ENCODE measurements around the gene FAM184B. TPM values are rescaled to one million over a fixed set of nuclear protein-coding genes. Genes with fewer than 3 reads are reported as not detected.

Gene FAM184B
- total RNA-seq, result not detected in 2 replicates

DNA sequence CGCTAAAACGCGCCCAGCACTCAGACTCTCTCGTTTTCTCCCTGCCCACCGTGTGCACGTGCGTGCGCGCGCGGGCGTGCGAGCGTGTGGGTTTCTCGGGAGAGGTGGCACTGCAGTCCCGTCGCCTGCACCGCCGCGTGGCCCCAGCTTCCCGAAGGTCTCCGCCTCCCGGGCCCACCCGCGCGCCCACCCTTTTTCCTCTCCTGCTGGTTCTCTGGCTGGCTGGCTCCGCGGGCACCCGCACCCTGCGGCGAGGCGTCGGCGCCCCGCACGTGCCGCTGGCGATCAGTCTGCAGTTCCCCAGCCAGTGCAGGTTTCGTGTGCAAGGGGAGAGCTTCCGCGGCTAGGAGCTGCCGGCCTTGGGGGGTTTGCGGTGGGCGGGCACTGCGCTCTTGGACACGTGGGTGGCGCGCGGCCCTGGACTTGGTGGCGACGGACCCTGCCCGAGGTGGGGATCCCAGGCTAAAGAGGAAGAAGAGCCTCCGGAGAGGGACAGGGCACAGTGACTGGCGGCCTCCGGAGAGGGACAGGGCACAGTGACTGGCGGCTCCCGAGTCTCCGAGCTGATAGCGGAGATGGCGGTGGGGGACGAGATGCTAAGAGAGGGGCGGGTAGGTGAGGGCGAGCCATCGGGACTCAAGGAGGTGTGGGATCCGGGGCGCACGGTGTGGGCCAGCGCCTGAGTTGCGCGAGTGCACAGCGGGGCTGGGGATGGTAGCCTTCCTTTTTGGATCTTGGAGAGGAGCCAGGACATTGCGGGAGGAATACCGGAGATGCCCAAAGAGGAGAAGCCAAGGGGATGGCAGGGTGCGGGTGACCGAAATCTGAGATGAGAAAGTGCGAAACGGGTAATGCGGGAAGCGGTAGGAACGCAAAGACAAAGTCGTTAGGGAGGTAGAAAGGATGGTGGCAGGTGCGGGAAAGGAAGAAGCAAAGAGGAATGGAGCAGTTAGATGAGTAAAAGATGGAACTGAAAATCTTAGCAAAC, at the start of gene FAM184B:
FAM184B (minus strand) TSS at position 322 of the 988 bp plus-strand sequence. CDS start 322 bp downstream, outside the sequence.

DNA sequence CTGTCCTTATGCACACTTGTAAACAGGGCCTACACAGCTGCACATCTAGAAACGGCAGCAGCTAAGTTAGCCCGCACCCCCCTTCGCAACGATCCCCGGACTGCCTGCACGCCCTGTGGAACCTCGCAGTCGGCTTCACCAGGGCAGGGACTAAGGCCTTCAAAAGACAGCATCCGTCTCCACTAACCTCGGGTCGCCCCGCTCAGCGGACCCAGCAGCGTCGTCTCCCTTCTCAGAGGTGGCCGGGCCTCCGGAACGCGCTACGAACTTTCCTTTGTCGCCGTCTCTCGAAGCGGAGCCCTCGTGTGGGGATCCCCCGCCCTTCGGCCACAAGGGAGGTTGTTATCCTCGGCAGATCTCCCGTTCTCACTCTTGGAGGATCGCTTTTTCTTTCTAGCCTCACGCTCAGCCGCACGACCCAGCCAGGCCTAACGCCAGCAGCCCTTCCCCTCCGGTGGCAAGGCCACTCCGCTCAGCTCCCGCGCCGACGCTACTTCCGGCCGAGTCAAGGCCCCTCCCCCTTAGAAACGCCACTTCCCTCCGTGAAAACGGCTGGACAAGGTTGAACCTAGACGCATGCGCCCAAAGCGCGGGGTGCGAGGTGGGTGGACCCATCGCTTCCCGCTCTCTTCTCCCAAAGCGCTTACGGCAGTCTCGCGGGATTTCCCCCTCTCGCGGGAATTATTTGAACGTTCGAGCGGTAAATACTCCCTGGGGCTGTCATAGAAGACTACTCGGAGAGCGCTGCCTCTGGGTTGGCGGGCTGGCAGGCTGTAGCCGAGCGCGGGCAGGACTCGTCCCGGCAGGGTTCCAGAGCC, 29.0 kb upstream of the FAM184B start, which contains the start of the genes DCAF16 and NCAPG:
DCAF16 (minus strand) TSS at position 498 of the 818 bp plus-strand sequence. CDS start 6,616 bp downstream, outside the sequence.
NCAPG (plus strand) TSS at position 720 of the 818 bp plus-strand sequence. CDS start 99 bp downstream, outside the sequence.

DNA sequence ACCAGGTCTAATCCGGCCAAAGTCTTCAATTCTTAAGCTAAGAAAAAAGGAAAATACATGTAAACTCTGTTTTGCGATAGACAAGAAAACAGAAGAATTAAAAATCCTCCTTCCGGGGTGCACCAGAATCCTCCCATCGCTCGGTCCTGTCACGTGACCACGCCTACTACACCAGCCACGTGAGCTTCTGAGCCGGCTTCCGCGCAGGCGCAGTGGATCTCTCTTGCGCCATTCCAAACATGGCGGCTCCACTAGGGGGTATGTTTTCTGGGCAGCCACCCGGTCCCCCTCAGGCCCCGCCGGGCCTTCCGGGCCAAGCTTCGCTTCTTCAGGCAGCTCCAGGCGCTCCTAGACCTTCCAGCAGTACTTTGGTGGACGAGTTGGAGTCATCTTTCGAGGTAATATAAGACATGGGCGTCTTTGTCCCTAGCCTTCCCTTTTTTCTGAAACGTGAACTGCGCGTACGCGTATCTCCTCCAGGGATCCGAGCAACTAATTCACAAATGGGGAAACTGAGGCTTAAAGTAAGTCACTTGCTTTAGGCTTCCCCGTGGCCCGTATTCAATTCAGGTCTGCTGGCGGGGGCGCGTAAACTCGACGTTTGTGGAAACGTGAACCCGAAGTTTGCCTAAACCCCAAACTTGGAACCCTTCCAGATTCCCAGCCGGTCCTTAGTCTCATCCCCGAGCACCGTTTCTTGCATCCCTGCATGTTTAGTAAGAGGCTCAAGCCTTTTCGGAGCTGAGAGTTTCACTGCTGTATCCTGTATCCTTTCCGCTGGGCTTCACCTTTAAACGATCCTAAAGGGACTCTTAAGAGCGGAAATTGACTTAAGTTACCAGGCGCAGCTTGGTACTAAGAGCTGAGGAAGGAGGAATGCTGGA, 166.8 kb downstream of the FAM184B start, which contains the start of gene MED28:
MED28 (plus strand) TSS at position 226 of the 884 bp plus-strand sequence; CDS start at position 240, 14 bp downstream.

Other genes starting within 250 kb of the FAM184B start
- 39.0 and 63.9 TPM in 2 replicates for gene LAP3, start 204.4 kb downstream of the FAM184B start, total RNA-seq
- gene MED28, start 167.0 kb downstream of the FAM184B start, total RNA-seq, result 8.9 and 9.6 TPM in 2 replicates
- gene DCAF16, start 29.1 kb upstream of the FAM184B start, total RNA-seq, result 18.4 and 46.3 TPM in 2 replicates
- 10.9 and 22.8 TPM in 2 replicates for gene NCAPG, start 29.4 kb upstream of the FAM184B start, total RNA-seq
- gene LCORL, start 240.1 kb upstream of the FAM184B start, total RNA-seq, result 7.6 and 41.8 TPM in 2 replicates